Stimulated activated CD8-positive, alpha-beta memory T cell treated with anti-CD3 and anti-CD28 coated beads, Interleukin-15, amount 100 ng/mL, for 4 hours (primary cell): Measurements from ENCODE around the gene C2orf78.
"Not testable (repeated sequence)": the region's sequence is repeated elsewhere in the genome, so short reads cannot be mapped to it uniquely, and the experiment has no call there.

Experiments used
- DNase-seq, 2 donors: peaks; one replicate each; pipeline ENCODE4 v3.0.0-alpha.2; 2020; ENCODE audit warnings: low read depth in 2 of 2

The C2orf78 gene, protein sequence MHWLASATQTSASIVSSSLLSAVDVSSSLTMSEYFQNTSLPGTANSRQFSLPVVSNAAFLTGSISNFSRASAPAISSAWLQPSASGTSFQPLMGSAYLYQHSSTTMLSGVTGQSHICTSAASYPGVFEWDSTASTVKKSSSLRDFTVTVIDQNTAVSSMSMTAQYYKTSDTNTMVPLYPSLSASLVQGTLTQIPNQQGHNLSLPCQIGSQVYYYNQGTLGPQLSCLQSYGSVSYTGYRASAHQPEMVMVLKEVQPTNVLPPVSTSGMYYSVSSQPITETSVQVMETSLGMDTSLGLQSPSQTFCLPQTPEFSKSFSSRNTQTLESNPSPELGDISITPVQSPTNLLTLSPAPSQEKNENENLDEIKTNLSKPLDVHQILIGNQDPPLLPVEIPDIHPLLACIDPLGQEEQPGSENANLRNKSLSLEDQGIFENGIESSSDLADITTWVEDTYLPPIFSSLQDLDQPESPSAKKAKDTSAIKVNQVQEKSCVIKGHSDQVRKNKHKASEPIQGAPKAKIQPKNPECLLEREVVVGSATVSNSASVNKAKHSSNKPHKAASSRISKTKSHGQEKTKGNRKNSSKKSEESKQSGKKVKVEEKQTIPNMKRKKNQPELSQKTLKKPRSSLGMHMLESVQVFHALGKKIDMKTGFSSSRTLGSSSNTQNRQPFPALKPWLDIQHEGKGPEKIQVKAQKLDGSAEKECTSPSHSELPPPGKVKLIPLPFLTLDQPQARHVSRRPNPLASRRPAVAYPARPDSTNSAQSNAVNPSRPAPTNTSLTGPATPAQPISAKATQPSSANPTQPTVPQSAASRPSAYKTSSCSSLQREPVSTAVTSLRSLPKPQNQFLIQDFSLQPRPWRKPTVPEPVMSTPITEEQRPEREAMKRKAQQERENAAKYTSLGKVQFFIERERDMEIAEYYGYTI

GRCh38 chr2:73783883-73784282, at the start of gene C2orf78:
TSS of gene C2orf78 (plus strand) at chr2:73784183. CDS start at chr2:73784310, 127 bp downstream.
- DNase-seq = not testable (repeated sequence)

GRCh38 chr2:73736378-73736777, 47.6 kb upstream of the C2orf78 start:
- DNase-seq = no peak

GRCh38 chr2:73736855-73737779, 46.9 kb upstream of the C2orf78 start, which contains the start of gene TPRKB:
TSS of gene TPRKB (minus strand) at chr2:73737345. CDS start at chr2:73734569, 2,776 bp downstream.
- peak; percentile 86 to 92 for DNase-seq

GRCh38 chr2:73739101-73739500, 44.9 kb upstream of the C2orf78 start:
- no peak for DNase-seq

DNA sequence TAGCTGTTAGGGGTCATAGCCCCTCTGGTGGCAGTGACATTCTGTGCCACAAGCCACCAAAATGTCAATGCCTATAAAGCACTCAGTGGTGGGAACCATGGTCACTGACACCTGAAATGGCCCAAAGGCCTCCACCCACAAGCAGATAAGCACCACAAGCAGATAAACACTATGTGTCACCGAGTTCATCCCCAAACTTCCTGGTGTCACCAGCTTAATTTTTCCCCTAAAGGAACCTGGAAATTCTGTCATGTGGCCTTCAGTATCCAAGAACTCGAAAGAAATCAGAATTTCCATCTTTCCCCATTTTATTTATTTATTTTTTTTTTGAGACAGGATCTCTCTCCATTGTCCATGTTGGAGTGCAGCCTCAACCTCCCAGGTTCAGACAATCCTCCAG, 43.2 kb upstream of the C2orf78 start:
- DNase-seq = no peak

GRCh38 chr2:73746015-73746876, 37.7 kb upstream of the C2orf78 start:
- no peak for DNase-seq

DNA sequence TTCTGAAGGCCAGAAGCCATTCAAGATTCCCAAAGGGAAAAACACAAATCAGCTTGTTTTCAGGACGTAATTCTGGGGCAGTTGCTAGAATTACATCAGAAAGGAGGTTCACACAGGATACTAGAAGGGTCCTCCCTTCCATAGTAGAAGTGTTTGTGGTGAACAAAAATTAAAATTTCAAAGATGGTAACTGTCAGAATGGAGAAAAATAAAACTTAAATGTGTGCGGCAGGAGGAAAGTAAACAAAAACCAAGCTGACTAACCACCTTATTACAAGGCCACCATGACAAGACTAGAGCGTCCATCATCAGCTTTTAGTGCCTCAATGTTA, 37.1 kb upstream of the C2orf78 start:
- no peak for DNase-seq

GRCh38 chr2:73749314-73749713, 34.7 kb upstream of the C2orf78 start:
- no peak for DNase-seq

- not testable (repeated sequence) for DNase-seq
These were observed 29.7 kb upstream of the C2orf78 start for GRCh38 chr2:73754332-73754731.

GRCh38 chr2:73759285-73759764, 24.7 kb upstream of the C2orf78 start:
- no peak for DNase-seq

DNA sequence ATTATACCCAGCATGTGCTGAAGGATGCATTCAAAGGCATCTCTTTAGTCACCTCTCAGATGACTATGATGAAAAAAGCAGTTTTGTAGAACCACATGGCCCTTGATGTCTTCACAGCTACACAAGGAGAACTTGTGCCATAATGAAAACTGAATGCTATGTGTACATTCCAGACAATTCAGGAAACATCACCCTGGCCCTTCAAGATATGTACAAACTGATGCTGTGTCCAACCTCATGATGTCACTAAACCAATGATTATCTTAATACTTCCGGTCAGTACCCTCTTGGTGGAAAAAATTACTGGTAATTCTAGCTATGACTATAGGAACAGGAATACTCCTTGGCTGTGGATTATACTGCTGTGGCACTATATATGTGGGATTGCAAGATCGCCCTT, 24.1 kb upstream of the C2orf78 start:
- DNase-seq = no peak

GRCh38 chr2:73762571-73762970, 21.4 kb upstream of the C2orf78 start:
- DNase-seq = no peak

- DNase-seq = no peak
These were observed 19.0 kb upstream of the C2orf78 start for GRCh38 chr2:73764945-73765344.

GRCh38 chr2:73766349-73766748, 17.6 kb upstream of the C2orf78 start:
- no peak for DNase-seq

- no peak for DNase-seq
These were observed 17.0 kb upstream of the C2orf78 start for GRCh38 chr2:73766994-73767393.

DNA sequence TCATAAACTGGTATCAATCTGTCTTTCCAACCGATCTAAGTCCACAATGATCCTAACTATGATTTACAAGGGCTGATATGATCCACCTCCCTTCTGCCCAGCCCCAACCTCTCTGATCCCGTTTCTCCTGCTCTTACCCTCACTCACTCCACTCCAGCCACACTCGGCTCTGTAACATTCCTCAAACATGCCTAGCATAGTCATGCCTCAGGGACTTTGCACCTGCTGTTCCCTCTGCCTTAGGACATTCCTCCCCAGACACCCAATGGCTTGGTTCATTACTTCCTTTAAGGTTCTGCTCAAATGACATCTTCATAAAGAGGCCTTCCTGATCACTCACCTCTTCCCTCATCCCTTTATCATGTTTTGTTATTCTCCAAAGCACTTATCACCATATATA, 13.3 kb upstream of the C2orf78 start:
- DNase-seq = no peak

- DNase-seq = no peak
These were observed 11.2 kb upstream of the C2orf78 start for GRCh38 chr2:73772819-73773218.

DNA sequence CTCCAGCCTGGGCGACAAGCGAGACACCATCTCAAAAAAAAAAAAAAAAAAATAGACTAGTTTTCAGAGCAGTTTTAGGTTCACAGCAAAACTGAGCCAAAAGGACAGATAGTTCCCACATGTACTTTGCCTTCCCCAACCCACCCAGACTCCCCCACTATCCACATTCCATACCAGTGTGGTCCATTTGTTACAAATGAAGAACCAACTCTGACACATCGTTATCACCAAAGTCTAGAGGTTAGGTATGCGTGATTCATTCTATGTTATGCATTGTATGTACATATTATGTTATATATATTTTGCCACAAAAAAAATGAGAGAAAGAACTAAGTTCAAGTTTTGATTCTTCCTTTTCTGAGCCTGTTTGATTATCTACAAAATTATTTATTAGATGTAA, 7.6 kb upstream of the C2orf78 start:
- DNase-seq = no peak

GRCh38 chr2:73776869-73777519, 7.0 kb upstream of the C2orf78 start:
- DNase-seq = no peak

GRCh38 chr2:73778867-73779466, 5.0 kb upstream of the C2orf78 start:
- not testable (repeated sequence) for DNase-seq
